ENCODE data around the gene MACROD2.

The MACROD2 gene

GRCh38 chr20:14741616-14742015, 746.3 kb downstream of the MACROD2 start:
- TF ChIP-seq OSR1 (CRISPR knock-in tag; IDR thresholded peaks at IDR 0.05), result no peak
- no peak for TF ChIP-seq ZNF70 (CRISPR knock-in tag; IDR thresholded peaks at IDR 0.05)
- no peak for TF ChIP-seq ARNTL (CRISPR knock-in tag; IDR thresholded peaks at IDR 0.05; ENCODE audit: borderline replicate concordance, low read depth)
- TF ChIP-seq RARB (CRISPR knock-in tag; IDR thresholded peaks at IDR 0.05), result no peak
- TF ChIP-seq CREB5 (CRISPR knock-in tag; IDR thresholded peaks at IDR 0.05; ENCODE audit: low read depth), result no peak
- no peak for TF ChIP-seq ISL1 (CRISPR knock-in tag; IDR thresholded peaks at IDR 0.05)
- no peak for TF ChIP-seq TSHZ2 (CRISPR knock-in tag; IDR thresholded peaks at IDR 0.05)
- TF ChIP-seq ZNF8 (CRISPR knock-in tag; IDR thresholded peaks at IDR 0.05), result no peak
- TF ChIP-seq BACH2 (CRISPR knock-in tag; IDR thresholded peaks at IDR 0.05; ENCODE audit: borderline replicate concordance), result no peak
- TF ChIP-seq PATZ1 (CRISPR knock-in tag; IDR thresholded peaks at IDR 0.05; ENCODE audit: borderline replicate concordance), result no peak
- no peak for ATAC-seq

- TF ChIP-seq ZNF70 (CRISPR knock-in tag; IDR thresholded peaks at IDR 0.05) (no peak), ZFP3 (CRISPR knock-in tag; IDR thresholded peaks at IDR 0.05) (no peak), POU6F1 (CRISPR knock-in tag; IDR thresholded peaks at IDR 0.05; ENCODE audit: borderline replicate concordance, low read depth) (no peak), ZFP30 (CRISPR knock-in tag; IDR thresholded peaks at IDR 0.05) (no peak), TCF4 (CRISPR knock-in tag; IDR thresholded peaks at IDR 0.05; ENCODE audit: borderline replicate concordance) (no peak), ARNTL (CRISPR knock-in tag; IDR thresholded peaks at IDR 0.05; ENCODE audit: borderline replicate concordance, low read depth) (no peak), GLIS3 (CRISPR knock-in tag; IDR thresholded peaks at IDR 0.05) (no peak), CSDC2 (CRISPR knock-in tag; IDR thresholded peaks at IDR 0.05) (no peak), ZNF8 (CRISPR knock-in tag; IDR thresholded peaks at IDR 0.05) (no peak), PATZ1 (CRISPR knock-in tag; IDR thresholded peaks at IDR 0.05; ENCODE audit: borderline replicate concordance) (no peak), CSRNP3 (CRISPR knock-in tag; IDR thresholded peaks at IDR 0.05) (no peak), TSHZ2 (CRISPR knock-in tag; IDR thresholded peaks at IDR 0.05) (no peak), RARB (CRISPR knock-in tag; IDR thresholded peaks at IDR 0.05) (no peak), TOX (CRISPR knock-in tag; IDR thresholded peaks at IDR 0.05; ENCODE audit: borderline replicate concordance) (no peak), SNAI2 (CRISPR knock-in tag; IDR thresholded peaks at IDR 0.05) (no peak), CREB5 (CRISPR knock-in tag; IDR thresholded peaks at IDR 0.05; ENCODE audit: low read depth) (no peak), PPARA (CRISPR knock-in tag; IDR thresholded peaks at IDR 0.05; ENCODE audit: borderline replicate concordance) (no peak), ZNF565 (CRISPR knock-in tag; conservative IDR thresholded peaks at IDR 0.05; ENCODE audit: low read depth) (no peak), BACH2 (CRISPR knock-in tag; IDR thresholded peaks at IDR 0.05; ENCODE audit: borderline replicate concordance) (no peak)
- ATAC-seq, result no peak
Measured at GRCh38 chr20:14744723-14745122, 749.4 kb downstream of the MACROD2 start.
